Activated CD4-positive, alpha-beta T cell treated with anti-CD3 and anti-CD28 coated beads, Interleukin-10, Interleukin-2, amounts not matched to agents 100 ng/mL and 50 ng/mL, durations not matched to agents 16 hours and 8 hours (primary cell): ENCODE measurements around the gene MUC15.

ENCODE experiments used
- DNase-seq: peaks from one replicate; pipeline ENCODE4 v3.0.0-alpha.2; 2020

MUC15 gene

DNA sequence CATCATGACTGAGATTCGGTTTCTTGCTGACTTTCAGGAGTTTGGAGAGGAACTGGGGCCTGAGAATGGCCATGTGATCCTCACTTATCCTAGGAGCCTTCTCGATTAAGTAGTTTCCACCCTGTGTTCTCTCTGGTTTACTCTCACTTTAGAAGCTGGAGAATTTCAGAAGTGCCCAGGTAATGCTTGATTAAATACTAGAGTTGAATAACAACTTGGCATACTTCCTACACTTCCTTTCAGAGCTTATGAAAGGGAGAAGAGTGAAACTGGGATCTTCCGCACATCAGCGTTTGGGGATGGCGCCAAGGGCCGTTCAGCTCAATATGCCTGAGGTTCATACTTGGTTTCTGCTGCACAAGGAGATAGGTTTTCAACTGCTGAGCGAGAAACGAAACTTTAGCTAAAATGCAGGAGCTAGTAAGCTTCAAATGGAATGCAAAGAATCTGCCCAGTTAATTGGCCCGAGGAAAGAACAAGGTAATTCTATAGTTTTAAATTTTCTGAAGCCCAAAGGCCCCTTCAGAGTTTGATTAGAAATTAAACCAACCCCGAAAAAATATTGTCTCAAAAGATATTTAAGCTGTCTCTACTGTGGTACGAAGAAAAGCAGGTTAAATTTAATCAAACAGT, 823 bp upstream of the MUC15 start:
- no peak for DNase-seq

- DNase-seq, result no peak
Observed at GRCh38 chr11:26569646-26570045, 2.4 kb downstream of the MUC15 start.

GRCh38 chr11:26558190-26558589, 13.9 kb downstream of the MUC15 start:
- DNase-seq, result no peak

DNA sequence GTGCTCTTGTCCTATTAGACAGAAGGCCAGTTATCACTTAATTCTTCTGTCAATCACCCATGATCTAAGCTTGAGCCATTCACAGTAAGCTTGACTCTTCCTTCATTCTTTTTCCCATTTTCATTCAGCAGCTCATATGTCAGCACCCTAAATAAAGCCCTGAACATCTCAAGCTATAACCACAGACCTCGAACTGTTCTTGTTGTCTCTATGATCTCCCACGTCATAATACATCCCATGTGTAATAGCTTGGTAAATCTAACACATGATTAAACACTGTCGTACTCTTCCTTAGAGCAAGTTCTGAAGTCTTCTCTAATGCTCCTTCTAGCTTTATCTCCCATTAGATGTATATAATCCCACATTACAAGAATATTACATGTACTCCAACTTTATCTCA, 14.4 kb downstream of the MUC15 start:
- DNase-seq, result no peak

GRCh38 chr11:26556582-26556981, 15.5 kb downstream of the MUC15 start:
- DNase-seq, result no peak

DNA sequence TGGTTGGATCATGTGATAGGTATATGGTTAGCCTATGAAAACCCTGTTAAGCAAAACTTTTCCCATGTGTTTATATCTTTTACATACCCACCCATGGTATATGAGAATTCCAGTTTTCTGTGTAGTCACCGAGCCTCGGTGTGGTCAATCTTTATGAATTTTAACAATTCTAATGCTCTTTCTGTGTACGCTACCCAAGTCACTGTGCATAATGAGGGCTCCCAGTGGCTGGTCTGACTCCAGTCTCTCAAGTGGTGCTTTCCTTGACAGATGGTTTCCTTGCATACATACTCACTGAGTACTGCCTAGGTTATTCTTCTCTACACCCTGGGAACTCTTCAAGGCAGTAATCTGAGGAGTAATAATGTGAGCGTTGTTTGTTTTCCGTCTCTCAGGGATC, 17.6 kb downstream of the MUC15 start:
- no peak for DNase-seq

DNA sequence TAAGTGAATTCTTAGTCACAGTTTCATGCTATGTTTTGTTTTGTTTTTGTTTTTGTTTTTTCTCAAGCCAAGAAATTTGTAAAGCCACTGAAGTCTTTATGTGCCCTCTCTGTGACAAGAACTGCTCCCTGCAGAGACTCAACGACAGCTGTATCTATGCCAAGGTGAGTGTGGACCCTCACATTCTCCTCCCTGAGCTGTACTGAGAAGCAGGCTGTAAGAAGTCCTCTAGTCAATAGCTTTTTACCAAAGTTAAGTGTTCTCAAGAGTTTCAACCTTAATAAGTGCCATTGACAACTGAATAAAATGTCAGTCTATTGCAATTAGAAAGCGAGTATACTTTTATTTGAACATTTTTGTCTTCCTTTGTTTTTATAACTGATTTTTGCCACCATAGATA, 18.9 kb downstream of the MUC15 start:
- DNase-seq, result no peak

- DNase-seq, result no peak
Observed at GRCh38 chr11:26551186-26551801, 20.8 kb downstream of the MUC15 start.

DNA sequence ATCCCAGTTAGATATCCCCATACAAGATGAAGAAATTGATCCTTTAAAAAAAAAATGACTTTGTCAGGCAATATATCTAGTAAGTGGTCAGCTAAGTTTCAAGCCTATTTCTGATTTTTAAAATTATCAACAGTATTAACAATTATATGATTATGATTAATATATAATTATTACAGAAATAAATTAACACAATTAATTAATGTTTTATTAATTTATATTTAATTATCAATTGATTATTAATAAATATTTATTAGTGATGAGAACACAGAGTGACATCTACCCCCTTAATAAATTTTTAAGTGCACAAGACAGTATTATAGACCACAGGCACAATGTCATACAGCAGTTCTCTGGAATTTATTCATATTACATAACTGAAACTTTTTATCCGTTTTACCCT, 22.0 kb downstream of the MUC15 start:
- DNase-seq, result no peak

DNA sequence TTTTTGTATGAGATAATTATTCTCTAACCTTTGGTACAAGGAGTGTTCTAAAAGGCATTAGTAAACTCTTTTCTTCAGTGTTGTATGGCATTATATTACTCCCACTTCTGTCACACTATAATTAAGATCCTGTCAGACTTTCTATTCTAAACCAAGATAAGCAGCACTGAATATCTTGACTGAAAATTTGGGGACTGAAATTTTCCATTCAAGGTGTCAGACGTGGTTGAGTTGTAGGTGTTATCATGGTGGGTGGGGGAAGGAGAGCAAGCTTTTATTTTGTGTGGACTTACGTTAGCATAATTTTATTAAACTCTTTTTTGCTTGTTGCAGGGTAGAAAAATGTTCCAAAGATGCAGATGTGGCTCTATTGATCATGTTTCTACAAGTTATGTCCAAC, 22.9 kb downstream of the MUC15 start:
- DNase-seq, result no peak

DNA sequence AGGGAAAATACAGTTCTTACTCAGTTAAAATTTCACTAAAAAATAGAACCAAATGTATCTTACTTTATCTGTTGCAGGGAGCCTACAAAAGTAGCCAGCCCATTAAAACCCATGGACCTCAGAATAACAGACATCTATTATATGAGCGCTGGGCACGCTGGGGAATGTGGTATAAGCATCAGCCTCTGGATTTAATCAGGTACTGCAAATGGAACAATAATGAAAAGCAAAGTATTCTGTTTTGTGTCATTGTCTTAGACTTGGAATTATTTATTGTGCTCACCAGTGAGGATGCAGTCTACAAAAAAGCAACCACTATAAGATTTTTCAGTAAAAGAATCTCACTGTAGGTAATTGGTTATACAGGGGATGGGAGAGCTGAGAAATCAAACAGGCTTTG, 30.2 kb downstream of the MUC15 start:
- no peak for DNase-seq

DNA sequence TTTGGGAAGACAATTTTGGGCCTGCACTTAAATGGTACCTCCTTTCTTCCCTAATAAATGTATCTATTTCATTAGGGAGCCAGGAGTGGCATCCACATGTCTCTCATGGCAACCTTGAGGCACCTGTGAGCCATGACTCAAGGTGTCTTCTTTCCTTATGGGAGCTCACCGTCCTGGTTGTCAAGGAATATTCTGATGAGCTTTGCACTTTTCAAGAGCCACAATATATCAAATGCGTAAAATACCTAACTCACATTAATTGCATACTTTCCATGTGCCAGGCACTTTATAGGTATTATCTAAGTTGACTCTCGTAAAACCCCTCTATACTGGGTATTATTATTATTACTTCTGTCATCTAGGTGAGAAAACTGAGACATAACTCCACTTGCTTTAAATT, 32.5 kb downstream of the MUC15 start:
- no peak for DNase-seq

DNA sequence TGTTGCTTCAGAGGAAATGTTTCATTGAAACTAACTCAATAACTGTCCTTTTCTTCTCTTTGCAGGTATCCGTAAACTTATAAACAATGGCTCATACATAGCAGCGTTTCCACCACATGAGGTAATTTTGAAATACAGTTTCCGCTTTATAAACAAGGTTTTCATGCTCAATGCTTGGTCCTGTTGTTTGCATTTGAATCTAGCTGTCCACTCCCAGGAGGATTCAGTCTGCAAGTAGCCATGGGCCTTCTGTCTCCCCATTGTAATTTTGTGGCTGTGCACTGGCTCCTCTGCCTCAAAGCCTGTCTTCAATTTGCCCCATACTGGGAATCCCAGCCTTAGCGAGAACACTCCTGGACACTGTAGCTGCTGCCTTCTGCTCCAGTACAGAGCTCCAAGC, 34.7 kb downstream of the MUC15 start:
- DNase-seq, result no peak

- DNase-seq, result no peak
Observed at GRCh38 chr11:26527685-26528084, 44.4 kb downstream of the MUC15 start.

GRCh38 chr11:26522912-26523610, 49.0 kb downstream of the MUC15 start:
- peak; percentile 2 for DNase-seq

DNA sequence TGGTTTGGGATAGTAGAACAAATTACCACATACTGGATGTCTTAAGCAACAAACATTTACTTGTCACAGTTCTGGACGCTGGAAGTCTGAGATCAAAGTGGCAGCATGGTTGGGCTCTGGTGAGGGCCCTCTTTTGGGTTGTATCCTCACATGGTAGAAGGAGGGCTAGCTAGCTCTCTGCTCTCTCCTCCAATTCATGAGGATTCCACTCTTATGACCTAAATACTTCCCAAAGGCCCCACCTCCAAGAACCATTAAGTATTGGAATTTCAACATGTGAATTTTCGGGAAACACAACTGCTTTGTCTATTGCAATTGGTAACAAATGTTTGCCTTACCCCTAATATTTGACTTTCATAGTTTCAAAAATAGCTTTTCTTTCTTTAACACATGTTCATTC, 52.6 kb downstream of the MUC15 start:
- DNase-seq, result no peak

DNA sequence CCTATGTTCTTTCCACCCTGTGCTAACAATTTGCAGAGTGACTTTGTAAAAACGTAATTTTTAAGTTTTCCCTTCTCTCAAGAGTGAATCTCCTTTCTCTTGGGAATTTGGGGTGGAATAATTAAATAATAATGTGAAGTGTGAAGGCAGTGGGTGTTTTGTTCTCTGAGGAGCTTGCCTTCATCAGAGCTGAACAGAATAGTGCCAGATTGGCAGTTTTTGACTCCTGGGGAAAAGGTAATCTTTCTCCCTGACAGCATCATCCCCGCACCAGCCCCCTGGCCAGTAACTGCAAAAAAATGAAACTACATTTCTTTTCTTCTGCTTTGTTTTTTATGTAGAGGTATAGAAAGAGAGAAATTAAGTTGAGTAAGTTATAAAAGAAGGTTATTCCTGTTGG, 59.9 kb downstream of the MUC15 start:
- no peak for DNase-seq

GRCh38 chr11:26510756-26511155, 61.3 kb downstream of the MUC15 start:
- no peak for DNase-seq

GRCh38 chr11:26510164-26510563, 61.9 kb downstream of the MUC15 start:
- DNase-seq, result no peak
